ENCODE data around the gene STH.

- TF ChIP-seq CTCF (optimal IDR thresholded peaks at IDR 0.05 in 1 of 3, IDR thresholded peaks at IDR 0.05 in 1 of 3, conservative IDR thresholded peaks at IDR 0.05 in 1 of 3; ENCODE audit: extremely low read depth in 1 of 3, insufficient read depth in 2 of 3, low read length in 3 of 3) (no peak), EZH2 (IDR thresholded peaks at IDR 0.05; ENCODE audit: low read length) (no peak)
These were observed 30.6 kb downstream of the STH start for GRCh38 chr17:46029627-46030026.
